GM19035 (cell line): Measurements from ENCODE around the gene PIP5K1C.

Source experiments
- ATAC-seq: cut with Tn5 transposase; IDR thresholded peaks from one replicate; pipeline ENCODE4 v1.9.1; 2021; ENCODE audit not compliant: unreplicated experiment

The PIP5K1C gene

GRCh38 chr19:3694361-3695123 lies 5.7 kb downstream of the PIP5K1C start:
- no peak for ATAC-seq

DNA sequence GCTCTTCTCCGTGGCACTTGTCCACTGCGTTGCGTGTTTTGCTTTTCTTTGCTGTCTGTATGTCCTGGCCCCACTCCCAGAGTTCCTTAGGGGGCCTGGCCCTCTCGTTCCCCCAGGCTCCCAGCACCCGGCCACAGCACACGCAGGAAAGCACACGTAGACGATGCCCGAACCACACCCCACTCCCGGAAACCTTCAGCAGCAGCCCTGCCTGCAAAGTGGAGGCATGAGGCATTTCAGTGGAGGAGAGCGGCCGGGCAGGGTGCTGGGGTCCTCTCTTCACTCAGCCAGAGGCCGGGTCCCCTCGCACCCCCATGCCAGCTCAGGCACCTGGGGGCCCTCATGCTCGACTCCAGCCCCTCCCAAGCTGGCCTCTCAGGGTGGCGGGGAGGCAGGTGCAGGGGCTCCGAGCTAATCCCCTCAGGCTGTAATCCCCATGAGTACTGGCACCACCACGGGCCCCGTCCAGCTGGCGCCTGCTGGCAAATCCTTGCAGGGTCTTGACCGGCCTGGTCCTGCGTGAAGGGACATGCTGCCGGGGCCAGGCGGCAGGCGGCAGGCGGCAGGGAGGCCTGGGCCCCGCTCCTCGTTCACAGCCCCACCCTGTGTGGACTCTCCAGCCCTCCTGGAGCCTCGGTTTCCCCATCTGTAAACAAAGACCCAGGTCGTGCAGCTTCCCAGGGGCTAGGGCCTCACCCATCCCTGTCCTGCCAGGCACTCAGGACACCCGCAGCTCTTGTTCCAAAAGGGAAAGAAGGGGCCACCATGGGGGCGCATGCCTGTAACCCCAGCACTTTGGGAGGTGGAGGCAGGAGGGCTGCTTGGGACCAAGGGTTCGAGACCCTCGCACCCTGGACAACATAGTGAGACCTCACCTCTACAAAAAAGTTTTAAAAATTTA lies 7.0 kb downstream of the PIP5K1C start:
- ATAC-seq, result no peak

- no peak for ATAC-seq
Observed at GRCh38 chr19:3692141-3693024, 7.9 kb downstream of the PIP5K1C start.

DNA sequence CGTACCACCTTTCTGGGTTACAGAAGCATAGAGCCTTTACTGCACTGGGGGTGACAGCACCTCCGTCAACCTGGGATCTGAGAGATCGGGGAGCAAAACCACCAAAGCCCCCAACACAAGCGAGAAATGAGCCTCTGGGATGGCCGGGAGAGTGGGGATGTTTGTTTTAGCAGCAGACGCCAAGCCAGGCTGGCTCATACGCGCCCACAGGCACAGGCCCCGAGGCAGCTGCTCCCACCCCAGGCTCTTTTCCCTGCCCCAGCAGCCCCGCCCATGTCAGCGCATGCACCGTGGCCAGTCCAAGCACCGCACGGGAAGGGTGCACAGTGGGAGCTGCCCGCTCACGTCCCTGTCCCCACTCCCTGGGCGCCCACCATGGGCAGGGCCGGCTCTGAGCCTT lies 8.5 kb downstream of the PIP5K1C start:
- ATAC-seq, result no peak

DNA sequence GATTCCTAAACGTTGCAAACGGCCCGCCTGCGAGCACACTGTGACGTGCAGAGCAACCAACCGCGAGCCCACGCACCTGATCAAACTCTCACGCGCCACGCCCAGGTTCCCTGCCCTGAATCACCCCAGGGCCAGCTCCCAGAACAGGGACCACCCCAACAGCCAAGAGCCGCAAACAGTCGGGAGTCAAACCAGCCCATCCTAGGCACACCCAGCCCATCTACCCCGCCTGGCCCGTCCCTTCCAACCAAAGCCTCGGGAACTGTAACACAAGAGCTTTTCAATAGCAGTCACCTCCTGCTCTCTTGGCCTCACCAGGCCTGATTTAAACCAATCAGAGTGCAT lies 8.9 kb downstream of the PIP5K1C start:
- ATAC-seq, result no peak

DNA sequence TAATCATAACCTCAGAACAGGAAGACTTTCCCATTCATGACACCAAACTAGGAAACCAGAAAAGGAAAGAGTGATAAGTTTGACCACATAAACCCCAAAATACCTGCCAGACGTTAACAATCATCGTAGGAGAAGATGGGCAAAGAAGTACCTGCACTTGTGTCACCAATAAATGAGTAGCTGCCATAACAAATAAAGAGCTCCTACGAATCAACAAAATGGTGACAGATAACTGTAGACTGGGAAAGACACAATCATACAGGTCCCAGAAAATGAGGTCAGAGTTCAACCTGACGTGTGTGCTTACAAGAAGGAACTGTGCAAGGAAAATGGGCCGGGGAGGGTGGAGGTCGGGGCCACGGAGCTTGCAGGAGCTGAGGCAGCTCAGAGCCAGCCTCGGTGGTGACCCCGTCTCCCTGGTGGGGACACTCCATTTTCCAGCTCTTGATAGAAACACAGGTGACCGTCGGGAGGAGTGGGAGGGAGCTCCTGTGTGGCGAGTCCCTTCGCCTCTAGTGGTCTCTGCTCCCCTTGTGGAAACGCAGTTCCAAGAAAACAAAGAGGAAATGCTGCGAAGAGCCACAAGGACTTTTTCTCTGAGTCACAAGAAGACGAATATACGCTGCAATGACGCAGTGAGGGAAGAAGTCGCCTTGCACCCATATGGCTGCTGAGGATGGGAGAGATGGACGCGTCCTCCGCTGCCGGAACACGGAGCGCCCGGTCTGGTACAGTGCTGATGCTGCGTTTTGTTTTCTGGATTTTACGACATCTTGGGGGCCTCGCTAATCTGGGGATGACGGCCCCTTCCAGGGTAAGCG lies 9.5 kb downstream of the PIP5K1C start:
- ATAC-seq, result no peak

DNA sequence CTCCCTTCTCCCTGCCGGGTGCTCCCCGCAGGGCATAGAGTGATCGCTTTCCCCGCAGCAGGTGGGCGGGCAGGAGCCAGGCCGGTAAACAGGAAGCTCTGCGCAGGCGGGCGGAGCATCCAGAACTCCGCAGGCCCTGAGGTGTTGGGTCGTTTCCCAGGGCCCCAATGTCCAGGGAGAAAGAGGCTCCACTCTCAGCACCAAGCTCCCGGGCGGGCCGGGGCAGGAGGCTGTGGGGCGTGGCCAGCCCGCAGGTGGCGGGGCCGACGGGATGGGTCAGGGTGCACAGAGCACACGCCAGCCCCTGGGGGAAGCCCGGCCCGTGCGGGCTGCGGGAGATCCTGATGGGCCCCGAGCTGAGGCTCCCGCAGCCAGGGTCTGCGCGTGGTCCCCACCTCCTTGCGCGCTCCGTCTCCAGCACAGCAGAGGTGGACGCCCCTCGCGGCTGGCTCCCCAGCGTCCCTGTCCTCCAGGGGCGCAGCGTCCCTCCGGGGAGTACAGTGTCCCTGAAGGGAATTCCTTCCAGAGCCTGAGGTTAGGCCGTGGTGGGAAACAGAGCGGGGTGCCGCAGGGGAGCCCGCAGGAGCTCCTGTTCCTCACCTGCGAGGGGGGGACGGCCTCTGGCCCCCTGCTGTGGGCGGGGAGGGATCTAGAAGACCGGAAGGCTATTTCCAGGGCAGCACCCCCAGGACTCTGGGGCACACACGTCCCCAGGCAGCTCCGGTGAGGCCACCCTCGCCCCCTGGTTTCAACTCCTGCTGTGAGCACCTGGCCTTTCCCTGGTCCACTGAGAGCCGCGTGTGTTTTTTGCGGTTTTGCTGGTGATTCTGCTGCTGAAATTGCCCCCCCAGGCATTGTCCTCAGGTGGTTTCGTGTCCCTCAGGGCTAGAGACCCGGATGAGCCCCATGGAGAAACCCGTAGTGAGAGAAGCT lies 12.2 kb downstream of the PIP5K1C start:
- no peak for ATAC-seq

- no peak for ATAC-seq
Observed at GRCh38 chr19:3687393-3687773, 12.9 kb downstream of the PIP5K1C start.

DNA sequence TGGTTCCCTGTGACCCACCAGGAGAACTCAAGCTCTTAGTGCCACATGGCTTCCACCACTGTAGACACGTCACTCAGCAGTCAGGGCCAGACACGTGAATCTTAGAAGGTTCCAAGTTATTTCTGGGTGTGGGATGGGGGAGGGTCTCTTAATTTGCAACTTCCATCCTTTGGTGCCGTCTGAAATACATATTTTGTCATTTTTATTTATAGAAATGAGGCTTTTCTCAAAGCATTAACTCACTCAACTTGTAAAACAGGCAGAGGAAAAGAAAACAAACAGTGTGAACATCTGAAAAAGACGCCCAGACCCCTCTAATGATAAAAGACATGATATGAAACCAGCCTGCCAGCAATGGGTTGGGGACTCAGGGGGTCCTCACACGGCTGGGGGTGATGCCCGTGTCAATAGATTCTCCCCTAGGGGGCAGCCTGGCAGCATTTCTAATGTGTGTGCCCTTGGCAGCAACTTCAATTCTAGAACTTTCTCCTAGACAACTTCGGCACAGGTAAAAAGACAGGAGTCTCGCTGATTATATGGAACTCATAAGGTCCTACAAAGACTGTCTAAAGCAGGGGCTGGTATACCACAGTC lies 15.4 kb downstream of the PIP5K1C start:
- ATAC-seq, result no peak

GRCh38 chr19:3684054-3684816 lies 16.0 kb downstream of the PIP5K1C start:
- ATAC-seq, result no peak

- no peak for ATAC-seq
Observed at GRCh38 chr19:3683405-3684053, 16.7 kb downstream of the PIP5K1C start.

DNA sequence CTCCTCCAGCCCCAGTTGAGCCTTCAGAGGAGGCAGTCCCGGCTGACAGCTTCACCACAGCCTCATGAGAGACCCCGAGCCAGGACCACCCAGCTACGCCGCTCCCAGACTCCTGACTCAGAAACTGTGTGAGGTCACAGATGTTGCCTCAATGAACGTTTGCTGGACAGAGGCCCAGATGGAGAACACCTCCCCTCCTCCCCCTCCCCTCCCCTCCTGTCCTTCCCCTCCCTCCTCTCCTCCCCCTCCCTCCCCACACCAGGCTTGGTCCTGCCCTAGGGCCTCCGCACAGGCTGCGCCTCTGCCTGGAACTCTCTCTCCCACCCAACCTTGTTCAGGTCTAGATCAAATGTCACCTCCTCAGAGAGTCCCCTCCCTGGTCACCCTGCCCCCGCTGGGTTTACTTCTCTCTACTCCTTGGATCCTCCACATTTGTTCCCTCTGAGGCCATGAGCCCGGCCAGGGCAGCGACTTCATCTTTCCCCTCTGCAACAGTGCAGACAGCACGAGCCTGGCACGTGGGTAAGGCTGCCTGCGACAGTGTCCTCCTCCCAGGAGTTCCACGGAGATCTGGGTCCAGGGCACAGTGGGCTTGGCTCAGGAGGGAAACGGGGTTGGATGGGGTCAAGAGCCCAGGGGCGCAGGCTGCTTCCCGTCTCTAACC lies 17.4 kb downstream of the PIP5K1C start:
- no peak for ATAC-seq

- ATAC-seq, result no peak
Observed at GRCh38 chr19:3682286-3682685, 18.0 kb downstream of the PIP5K1C start.

- no peak for ATAC-seq
Observed at GRCh38 chr19:3680939-3681338, 19.3 kb downstream of the PIP5K1C start.

DNA sequence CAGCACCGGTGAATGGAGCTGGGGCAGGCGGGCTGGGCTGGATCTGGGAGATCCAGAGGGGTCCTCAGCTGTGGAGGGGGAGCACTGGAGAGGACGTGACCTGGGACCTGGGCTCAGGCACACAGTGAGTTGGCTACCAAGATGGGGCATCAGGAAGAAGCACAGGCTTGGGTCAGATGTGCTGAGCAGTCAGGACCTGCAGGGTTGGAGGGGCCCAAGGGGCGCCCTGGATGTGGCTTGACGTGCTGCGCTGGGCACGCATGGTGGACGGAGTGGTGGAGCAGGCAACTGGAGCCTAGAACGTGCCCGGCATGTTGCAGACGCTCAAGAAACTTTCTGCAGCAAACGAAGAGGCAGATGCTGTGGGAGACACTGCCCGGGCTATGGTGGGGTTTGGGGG lies 20.7 kb downstream of the PIP5K1C start:
- ATAC-seq, result no peak

DNA sequence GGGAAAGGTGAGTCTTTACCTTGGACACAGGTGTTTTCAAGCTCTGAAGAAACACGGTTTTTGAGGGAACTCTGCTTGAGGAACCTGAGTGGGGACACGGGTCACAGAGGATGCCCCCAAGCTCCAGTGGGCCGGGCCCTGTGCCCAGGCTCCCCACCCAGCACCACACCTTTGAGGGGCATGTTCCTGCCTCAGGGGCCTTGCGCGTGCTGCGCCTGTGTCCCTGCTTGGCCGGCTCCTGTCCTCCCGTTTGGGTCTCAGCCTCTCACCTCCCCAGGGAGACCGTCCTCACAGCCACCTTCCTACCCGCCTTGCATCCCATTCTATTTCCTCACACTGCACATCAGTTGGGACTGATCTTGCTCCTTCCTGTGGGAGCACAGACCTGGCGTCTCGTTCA lies 21.1 kb downstream of the PIP5K1C start:
- ATAC-seq, result no peak

GRCh38 chr19:3678188-3678587 lies 22.1 kb downstream of the PIP5K1C start:
- no peak for ATAC-seq
